Fibroblast of skin of scalp (primary cell): ENCODE data around the gene NRARP.

Experiments
- DNase-seq: peaks from one replicate; pipeline ENCODE4 v3.0.0-alpha.2; 2013

Gene NRARP

DNA sequence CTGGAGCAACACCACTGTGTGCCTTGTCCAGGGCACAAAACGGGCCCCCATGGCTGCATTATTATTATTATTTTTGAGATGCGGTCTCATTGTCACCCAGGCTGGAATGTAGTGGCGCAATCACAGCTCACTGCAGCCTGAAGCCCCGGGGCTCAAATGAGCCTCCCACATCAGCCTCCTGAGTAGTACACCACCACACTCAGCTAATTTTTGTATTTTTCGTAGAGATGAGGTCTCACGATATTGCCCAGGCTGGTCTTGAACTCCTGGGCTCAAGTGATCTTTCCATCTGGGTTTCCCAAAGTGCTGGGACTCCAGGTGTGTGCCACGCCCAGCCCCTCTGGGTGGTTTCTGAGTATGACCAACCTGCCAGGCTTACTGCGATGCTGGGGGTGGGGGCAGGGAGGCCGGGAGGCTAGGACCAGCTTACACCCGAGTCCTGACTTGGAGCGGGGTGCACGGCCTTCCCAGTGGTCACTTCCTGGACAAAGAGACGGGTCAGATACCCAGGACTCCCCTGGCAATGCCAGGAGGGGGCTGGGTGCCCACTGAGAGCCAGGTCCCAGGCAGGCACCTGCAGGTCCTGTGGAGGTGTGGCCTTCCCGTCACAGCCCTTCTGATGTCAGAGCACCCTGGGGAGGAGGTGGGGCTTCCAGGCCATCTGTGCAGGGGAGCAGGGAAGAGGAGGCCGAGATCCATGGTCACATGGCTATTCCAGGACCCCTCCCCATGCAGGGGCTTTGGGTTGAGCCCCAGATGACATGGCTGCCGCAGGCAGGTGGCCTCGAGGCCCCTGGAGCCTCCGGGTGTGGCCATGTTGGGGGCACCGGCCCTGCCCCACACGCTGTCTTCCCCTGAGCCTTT is 8.3 kb upstream of the NRARP start:
- DNase-seq, result no peak

DNA sequence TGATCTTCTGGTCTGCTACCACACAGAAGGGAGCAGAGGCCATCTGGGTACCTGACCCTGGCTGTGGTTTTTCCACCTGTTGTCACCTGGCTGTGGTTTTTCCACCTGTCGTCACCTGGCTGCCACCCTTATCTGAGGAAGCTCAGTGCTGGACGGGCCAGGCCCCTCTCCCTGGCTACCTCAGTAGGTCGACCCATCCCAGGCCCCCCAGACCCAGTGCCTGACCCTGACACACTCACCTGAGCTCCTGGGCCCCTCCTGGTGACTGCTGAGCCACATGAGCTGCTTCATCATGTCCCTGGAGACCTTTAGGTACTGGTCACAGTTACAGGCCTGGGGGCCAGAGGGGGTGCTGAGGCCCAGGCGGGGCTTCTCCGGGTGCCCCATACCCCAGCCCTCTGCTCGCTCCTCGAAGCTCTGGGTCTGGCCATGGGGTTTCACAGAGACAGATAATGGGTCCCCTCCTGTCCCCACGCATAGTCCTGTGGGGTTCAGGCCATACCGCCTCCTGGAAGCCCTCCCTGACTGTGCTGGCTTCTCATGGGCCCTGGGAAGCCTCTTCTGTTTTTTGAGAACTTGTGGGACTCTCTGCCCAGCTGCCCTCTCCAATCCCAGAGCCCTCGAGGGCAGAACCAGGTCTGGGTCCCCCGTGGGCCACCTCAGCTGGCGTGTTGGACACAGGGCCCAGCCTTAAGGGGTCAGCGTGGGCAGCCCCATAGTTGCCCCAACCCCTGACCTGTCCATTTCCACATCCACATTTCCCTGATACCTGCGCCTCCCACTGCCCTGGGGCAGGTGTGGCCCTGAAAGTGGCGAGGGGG is 7.5 kb upstream of the NRARP start:
- DNase-seq, result no peak

DNA sequence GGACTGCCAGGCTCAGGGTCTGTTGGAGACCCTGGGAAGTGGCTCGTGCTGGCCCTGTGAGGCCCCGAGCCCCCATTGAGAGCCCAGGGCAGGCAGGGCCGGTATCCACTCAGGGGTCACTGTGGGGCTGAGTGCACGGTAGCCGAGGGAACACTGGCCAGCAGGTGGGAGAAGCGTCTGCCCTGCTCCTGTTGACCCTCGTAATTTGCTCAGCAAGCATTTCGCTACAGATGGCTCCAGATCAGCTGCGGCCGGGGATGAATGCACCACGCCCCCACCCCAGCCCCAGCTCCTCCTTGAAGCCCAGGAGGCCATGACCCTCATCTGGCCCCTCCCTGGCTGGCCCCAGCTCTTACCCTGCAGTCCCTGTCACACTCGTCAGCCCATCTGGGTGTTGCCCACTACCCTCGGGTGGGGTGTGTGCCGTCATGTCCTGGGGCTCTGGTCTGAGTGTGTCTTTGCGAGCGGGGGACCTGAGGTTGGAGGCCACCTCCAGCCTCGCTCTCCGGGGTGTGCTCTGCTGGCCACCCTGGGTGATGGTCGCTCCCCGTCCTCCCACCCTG is 6.1 kb upstream of the NRARP start:
- no peak for DNase-seq

DNA sequence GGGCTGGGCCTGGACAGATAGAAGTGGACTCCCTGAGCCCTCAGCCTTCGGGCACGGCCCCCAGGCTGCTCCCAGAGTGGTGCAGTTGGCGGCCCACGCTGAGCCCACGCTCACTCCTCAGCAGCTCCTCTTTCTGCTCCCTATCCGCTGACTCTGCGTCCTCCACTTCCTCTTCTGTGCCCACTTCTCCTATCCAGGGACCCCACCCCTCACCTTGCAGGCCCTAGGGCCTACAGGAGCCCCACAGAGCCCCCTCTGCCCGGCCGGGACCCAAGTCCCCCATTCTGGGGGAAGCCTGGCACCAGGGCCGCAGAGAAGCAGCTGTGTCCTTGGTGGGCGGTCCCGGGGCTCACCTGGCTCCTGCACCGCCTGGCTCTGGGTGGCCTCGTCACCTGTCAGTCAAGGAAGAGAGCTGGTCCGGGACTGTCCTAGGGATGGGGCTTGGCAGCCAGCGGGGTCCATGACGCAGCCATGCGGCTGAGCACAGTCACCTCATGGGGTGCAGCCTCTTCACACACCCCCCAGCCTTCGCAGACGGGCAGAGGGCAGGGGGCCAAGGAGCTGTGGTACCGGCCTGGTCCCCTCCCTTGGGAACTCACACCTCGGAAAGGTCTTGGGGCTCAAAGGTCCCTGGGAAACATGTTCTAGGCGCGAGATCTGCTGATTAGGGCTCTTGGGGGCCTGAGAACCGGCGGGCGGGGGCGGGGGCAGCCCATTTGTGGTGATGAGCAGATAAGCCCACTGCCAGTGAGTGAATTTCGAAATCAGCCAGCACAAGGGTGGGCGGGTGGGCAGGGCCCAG is 5.4 kb upstream of the NRARP start:
- no peak for DNase-seq

DNA sequence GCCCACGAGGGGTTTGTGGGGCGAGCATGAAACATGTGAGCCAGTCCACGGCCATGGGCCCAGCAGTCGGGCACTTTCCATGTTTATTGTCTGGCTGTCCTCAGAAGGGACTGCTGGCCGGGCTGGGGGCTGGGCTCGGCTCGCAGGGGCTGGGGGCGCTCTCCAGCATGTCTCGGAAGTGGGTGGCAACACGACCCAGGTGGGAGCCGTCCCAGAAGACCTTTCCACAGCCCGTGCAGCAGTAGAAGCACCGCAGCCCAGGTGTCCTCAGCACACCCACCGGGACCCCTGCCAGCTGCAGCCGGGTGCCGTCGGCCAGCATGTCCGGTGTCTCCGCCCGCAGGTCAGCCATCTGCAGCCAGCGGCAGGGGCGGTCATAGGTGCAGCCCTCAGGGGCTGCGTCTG is 4.8 kb upstream of the NRARP start:
- no peak for DNase-seq

DNA sequence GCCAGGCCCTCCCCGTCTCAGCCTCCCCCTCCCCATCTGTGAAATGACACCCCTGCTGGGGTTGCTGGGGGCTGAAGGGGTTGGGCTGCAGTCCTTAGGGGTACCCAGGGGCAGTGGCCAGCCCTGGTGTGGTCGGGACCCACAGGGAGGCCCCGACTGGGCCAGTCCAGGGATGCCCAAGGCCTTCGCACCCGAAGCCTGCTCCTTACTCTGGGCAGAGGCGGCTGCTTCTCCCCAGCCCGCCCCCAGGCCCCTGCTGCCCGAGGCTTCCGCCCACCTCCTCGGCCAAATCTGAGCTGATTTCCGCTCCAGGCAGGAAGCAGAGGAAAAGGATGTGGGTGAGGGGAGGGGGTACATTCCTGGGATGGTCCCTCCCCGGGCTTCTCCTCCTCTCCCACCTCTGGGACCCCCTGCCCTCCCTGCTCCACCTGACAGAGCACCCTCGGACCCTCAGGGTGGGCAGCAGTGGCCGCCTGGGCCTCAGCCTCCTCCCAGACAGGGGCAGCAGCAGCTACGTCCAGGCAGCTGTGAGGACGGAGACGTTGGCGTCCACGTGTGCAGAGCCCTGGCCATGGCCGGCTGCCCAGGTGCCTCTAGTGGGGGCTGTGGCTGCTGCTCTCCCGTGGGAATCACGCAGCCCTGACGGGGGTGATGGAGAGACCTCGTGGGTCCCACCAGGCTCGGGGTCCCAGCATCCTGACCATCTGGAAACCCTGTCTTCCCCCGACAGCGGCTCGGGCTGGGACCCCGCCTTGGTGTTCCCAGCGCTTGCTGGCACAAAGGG is 4.2 kb upstream of the NRARP start:
- DNase-seq, result no peak

DNA sequence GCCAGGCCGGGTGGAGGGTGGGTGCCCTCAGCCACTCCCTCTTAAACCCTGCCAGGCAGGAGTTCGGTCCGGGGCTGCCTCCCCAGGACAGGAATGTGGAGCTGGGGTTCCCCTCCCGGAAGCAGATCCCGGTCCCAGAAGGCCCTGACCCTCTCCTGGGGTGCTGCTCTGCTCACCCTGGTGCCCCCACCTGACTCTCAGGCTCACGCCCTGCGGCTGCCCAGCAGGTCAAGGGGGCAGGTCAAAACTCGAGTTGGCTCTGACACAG is 3.7 kb upstream of the NRARP start:
- DNase-seq, result no peak

DNA sequence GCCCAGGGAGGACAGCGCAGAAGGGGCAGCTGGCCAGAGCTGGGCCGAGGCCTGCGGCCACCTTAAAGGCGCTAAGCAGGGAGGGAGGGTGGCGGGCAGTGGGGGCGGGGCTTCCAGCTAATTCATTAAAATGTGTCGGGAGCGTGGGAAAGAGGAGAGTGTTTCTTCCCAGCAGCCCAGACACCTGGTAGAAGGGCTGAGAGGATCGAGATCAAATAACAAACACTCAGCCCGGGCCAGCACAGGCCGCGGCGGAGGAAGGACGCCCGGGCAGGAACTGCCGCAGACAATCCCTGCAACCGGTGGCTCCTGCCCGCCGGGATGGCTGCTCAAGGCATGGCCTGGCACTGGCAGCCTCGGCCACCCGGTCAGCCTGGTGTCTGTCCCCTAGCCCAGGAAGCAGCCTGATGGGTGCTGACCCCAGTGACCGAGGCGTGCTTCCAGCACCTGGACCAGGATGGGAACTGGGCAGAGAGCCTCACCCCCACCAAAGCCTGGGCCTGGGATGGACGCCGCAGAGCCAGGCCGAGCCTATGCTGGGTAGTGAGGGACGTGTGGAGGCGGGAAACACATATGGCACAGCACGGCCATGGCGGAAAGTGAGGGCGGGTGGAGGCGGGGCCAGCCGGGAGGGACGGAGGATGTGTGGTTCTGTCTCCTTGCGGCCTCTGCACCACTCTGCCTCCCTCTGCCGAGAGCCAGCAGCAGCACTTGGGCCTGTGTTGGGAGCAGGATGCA is 3.2 kb upstream of the NRARP start:
- DNase-seq, result peak; percentile 28

DNA sequence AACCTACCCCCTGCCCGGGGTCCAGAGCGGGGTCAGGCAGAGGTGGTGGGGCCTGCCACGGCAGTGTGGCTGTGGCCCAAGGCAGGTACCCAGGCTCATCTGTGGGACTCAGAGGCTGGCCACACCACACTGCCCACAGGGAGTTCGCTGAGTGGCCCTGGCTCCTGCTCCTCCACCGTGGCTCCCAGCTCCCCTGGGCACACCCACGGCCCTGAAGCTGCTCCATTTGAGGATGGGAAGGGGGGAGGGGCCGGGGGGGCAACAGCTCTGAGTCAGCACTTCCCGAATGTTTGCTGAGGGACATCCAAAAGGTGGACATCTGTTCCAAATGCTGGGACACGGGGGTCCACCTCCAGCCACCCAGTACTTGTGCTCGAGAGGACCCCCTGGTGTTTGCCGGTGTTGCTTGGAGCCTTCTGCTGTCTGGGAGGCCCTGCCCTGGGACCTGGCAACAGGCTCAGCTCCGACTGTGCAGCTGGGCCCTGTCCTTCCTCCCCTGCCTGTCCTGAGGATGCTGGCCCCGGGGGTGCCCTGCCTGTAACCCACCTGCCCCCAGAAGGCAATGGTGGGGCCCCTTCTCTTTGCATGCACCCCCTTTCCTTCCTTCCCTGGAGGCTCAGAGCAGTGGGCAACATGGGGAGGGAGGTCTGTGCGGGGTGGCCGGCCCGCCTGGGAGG is 2.5 kb upstream of the NRARP start:
- no peak for DNase-seq

DNA sequence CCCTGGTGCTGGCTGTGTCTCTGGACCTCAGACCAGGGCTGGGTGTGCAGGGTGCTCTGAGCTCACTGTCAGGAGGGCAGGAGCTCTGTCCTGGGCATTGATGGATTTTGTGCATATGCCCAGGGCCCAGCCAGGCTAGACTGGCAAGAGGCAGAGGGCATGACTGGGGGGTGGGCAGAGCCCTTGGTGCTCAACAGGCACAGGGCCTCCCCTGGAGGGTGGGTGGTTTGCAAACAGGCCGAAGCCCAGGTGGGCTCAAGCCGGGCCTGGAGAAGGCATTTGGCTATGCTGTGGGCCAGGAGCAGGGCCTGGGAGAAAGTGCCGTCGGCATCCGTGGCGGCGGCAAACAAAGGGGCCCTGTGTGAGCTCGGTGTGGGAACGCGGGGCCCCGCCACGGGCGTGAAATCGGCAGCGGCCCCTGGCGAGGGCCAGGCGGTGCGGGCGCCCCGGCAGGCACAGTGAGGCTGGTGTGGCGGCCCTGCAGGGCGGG is 1.9 kb upstream of the NRARP start:
- DNase-seq, result no peak

DNA sequence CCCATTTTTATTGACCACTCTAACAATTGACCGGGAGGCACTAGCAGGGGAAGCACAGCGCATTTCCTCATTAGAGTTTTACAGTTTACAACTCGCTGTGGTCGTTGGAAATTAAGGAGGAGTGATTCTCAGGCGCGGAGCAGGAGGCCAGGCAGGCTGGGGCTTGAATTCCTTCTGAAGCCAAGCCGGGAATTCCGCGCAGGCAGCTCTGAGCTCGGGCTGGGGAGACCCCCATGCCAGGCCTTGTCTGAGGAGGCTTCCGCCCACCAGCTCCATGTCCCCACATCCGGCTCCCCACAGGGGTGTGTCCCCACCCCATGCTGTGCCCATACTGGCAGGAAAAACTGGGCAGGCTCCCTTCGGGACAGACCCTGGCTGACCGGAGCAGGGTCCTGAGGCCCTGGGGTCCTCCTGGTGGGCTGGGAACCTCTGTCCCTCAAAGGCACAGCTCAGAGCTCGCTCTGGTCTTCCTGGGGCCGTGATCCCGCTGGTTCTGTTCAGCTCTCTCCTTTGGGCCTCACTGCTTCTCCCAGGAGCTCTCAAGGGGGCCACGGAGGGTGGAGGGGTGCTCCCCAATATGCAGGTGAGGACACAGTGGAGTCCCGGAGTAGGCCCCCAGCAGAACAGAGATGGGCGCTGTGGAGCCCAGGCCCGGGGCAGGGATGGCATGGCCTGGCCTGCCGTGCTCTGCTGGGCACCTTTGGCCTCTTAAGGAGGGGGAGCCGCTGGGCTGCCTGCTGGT is 1.3 kb upstream of the NRARP start:
- no peak for DNase-seq

DNA sequence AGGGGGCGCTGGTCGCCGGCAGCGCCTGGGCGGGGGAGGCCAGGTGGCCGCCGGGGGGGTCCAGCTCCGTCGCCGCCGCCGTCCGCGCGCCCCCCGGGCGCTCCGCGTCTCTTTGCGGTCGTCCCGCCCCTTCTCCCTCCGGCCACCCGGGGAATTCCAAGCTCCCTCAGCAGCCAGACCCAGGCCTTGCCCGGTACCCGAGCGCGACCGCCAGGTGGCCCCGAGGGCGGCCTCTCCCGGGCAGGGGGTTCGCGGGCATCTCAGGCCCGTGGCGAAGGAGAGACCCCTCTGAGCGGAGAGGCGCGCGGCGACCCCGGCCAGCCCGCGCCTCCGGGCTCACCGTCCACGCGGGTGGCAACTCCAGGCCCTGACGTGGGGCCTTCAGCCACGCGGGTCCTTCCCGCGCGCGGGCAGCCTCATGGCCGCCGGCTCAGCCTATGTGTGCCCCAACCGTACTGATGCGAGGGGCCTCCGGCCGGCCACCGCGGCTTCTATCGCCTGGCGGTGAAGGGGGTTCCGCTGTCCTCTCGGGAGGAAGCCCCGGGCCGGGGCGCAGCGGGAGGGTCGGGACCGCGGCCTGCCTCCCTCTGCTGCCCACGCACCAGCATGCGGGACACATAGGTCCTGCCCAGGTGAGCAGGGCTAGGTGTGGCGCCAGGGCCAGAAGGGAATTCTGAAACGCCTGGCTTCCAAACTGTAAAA is 529 bp upstream of the NRARP start:
- no peak for DNase-seq

DNA sequence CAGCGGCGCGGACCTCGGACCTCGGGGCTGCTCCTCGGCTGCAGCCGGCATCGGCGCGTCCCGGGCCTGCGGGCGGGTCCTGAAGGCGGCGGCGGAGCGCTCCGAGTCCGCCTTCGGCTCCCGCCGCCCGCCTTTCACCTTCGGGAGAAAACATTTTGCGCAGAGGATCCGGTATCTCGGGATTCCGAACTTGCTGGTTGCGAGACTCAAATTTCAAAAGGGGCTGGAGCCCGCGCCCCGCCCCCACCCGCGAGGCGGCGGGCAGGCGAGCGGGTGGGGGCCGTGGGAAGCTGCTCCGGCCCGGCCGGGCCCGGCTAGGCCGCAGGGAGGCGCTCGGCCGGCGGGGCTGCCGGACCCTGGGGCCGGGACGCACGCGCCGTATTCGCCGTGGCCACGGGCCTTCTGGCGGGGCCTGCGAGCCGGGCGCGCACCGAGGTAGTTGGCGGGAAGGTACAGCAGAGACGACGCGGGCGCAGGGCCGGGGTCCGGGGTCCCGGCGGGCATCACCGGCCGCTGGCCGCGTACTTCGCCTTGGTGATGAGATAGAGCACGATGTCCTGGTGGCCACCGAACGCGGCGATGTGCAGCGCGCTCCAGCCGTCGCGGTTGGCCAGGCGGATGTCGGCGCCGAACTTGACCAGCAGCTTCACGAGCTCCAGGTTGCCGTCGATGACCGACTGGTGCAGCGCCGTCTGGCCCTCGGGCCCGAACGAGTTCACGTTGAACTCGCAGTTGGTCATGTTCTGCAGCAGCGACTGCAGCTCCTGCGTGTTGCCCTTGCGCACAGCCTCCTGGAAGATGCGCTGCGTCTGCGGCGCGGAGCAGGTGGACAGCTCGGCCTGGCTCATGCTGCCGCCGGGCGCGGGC is 757 bp downstream of the NRARP start:
- no peak for DNase-seq

DNA sequence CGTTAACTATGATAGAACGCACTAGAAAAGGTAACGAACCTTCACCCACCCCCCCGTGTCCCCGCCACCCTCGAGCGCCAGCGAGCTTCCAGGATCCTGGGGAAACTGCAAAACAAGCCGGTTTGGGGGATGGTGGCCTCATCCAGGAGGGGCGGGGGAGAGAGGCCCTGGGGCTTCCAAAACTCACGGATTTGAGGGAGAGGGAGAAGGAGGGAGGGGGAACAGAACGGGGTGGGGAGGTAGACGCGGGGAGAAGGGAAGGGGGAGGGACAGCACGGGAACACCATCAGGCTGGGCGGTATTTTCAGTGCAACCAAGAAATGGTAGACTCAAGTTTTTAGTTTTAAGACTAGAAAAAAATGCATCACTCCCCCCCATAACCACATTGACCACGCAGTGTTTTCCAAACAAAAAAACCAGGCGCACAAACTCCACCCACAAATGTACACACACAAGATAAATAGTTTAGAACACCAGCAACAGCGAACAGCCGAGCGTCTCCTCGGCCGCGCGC is 1.4 kb downstream of the NRARP start:
- no peak for DNase-seq

DNA sequence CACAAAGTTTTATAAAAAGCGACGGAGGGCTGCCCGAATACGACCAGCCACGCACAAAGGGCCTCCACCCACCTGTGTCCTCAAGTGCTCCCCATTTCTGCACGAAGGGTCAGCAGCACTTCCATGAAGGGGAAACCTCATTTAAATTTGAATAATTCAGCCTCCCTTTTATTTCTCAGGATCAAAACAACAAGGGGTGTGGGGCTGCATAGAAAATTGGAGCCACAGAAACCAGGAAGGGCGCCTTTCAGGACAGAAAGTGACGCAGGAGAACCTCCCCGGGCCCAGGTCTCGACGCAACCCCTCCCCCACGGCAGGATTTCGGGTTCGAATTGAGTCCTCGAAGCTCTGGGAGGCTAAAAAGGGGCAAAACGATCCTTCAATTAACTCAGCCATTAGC is 2.1 kb downstream of the NRARP start:
- no peak for DNase-seq

DNA sequence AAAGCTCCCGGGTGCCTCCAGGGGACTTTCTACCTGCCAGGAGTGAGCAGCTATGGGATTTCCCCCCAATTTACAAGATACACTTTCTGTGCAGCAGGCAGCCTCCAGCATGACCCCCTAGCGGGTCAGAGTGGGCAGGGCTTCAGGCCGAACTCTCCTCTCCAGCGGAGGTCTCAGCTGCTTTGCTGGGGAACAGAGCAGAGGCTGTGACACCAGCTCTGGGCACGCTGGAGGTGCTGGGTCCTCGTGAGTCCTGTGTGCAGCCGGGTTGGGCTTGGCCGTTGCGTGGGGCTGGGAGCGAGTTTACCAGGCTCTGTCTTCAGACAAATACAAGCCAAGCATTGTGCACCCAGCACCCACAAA is 2.9 kb downstream of the NRARP start:
- no peak for DNase-seq

DNA sequence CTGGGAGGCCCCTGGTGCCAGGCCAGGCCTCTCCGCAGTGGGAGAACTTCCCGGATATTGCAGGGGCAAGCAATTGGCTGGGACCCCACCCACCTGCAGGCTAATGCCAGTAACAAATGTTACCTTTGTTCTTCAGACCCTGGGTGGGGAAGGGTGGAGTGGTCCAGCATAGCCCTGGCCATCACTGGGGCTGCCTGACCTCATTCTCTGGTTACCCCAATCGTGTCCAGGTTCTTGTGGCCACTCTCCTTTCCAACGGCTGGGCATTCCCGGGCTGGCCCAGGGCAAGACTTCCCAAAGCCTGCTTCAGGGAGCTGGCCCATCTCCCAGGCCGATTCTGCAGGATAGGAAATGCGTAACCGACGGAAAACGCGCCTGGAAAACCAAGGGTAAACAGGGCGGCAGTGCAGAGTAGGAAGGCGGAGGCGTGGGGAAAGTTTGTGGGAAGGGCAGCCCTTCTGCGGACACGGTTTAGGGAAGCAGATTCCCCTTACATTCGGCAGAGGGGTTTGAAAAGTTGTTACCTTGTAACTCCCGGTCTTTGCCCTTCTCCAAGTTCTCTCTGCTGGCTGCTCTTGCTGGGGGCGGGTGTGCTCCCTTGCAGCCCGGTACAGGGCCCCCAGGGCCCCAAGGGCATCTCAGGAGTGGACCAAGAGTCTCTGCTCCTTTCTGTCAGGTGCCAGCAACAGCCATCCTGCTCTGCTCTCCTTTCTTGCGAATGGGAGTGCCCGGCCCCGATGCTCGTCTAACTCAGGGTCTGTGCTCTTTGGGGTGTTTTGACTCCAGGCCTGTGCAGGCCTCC is 3.5 kb downstream of the NRARP start:
- DNase-seq, result no peak
